Effector memory CD4-positive, alpha-beta T cell (primary cell): Measurements from ENCODE around the gene LEKR1.

Source experiments
- DNase-seq, 3 donors: peaks; one replicate each; pipeline ENCODE4 v3.0.0-alpha.2; 2020
- H3K27ac ChIP-seq: 2 replicates; pipeline ENCODE4 v1.7.0; 2013; ENCODE audit warnings: mild to moderate bottlenecking, low read length, moderate library complexity; ENCODE audit not compliant: insufficient read depth, poor library complexity, severe bottlenecking
- H3K27me3 ChIP-seq: replicated peaks from 2 replicates; pipeline ENCODE4 v1.7.0; 2013; ENCODE audit warnings: mild to moderate bottlenecking, low read length; ENCODE audit not compliant: insufficient read depth, control insufficient read depth, poor library complexity, severe bottlenecking
- H3K36me3 ChIP-seq: 2 replicates; pipeline ENCODE4 v1.7.0; 2013; ENCODE audit warnings: mild to moderate bottlenecking, low read length, moderate library complexity; ENCODE audit not compliant: control insufficient read depth, insufficient read depth
- H3K4me1 ChIP-seq: 2 replicates; pipeline ENCODE4 v1.7.0; 2013; ENCODE audit warnings: low read length, mild to moderate bottlenecking; ENCODE audit not compliant: control insufficient read depth, insufficient read depth, poor library complexity, severe bottlenecking
- H3K4me3 ChIP-seq: 2 replicates; pipeline ENCODE4 v1.7.0; 2013; ENCODE audit warnings: low read length, low read depth, mild to moderate bottlenecking; ENCODE audit not compliant: insufficient read depth, poor library complexity, severe bottlenecking
- H3K9me3 ChIP-seq: 2 replicates; pipeline ENCODE4 v1.7.0; 2013; ENCODE audit warnings: mild to moderate bottlenecking, low read length, moderate library complexity; ENCODE audit not compliant: control insufficient read depth

The LEKR1 gene

GRCh38 chr3:156987946-156988345, 161.8 kb downstream of the LEKR1 start:
- Histone ChIP-seq H3K36me3 (no peaks in the 10 kb centered on the region), H3K27ac (no peak overlapping the region), H3K9me3 (no peaks in the 10 kb centered on the region), H3K4me1 (no peaks in the 10 kb centered on the region), H3K27me3 (no peaks in the 10 kb centered on the region), H3K4me3 (no peak overlapping the region)
- DNase-seq: no peak

DNA sequence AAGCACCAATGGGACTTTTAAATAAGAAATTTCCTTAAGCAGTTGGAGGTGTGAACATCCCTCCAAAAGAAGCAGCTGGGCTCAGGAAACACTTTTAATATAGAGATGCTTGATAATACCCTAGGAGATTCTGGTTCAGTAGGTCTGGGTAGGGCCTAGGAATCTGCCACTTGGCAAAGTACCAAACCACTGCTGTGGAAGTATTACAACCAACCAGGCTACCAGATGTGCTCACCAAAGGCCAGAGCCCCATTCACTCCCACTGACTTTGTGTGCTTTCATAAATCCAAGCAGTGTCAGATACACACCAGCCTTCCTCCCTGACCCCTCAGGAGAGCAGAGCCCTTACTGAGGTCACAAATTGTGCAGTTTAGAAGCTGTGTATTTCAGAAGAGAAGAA, 171.2 kb downstream of the LEKR1 start:
- no peaks in the 10 kb centered on the region for H3K27me3 ChIP-seq
- H3K36me3 ChIP-seq: no peaks in the 10 kb centered on the region
- no peaks in the 10 kb centered on the region for H3K9me3 ChIP-seq
- no peak overlapping the region for H3K27ac ChIP-seq
- no peak for DNase-seq
- no peak overlapping the region for H3K4me3 ChIP-seq
- H3K4me1 ChIP-seq: no peaks in the 10 kb centered on the region

GRCh38 chr3:157001221-157001957, 175.2 kb downstream of the LEKR1 start:
- H3K27ac ChIP-seq: no peak overlapping the region
- H3K4me3 ChIP-seq: no peak overlapping the region
- no peaks in the 10 kb centered on the region for H3K36me3 ChIP-seq
- no peaks in the 10 kb centered on the region for H3K27me3 ChIP-seq
- no peaks in the 10 kb centered on the region for H3K4me1 ChIP-seq
- DNase-seq: no peak
- H3K9me3 ChIP-seq: no peaks in the 10 kb centered on the region

- DNase-seq: no peak
- H3K4me1 ChIP-seq: no peaks in the 10 kb centered on the region
- H3K36me3 ChIP-seq: no peaks in the 10 kb centered on the region
- no peak overlapping the region for H3K4me3 ChIP-seq
- no peaks in the 10 kb centered on the region for H3K27me3 ChIP-seq
- no peaks in the 10 kb centered on the region for H3K9me3 ChIP-seq
- H3K27ac ChIP-seq: no peak overlapping the region
These were observed 195.5 kb downstream of the LEKR1 start for GRCh38 chr3:157021679-157022078.

DNA sequence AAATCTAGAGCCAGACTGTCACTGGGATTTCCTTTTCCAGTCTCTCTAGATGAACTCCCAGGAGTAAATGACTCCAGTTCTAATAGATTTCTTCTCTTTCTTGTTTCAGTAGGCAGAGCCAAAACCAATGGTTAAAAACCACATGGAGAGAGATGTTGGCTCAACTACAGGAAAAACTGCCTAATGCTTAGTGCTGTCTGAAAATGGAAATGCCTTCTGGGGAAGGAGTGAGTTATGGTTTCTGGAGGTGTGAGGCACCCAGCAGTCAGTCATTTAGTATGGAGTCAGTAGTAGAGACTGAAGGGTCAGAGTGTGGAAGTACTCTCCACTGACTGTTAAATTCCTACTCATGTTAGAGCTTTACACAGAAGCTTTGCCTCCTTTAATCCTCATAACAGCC, 197.1 kb downstream of the LEKR1 start:
- Histone ChIP-seq H3K27ac (no peak overlapping the region), H3K4me3 (no peak overlapping the region), H3K36me3 (no peaks in the 10 kb centered on the region), H3K4me1 (no peaks in the 10 kb centered on the region), H3K9me3 (no peaks in the 10 kb centered on the region), H3K27me3 (no peaks in the 10 kb centered on the region)
- no peak for DNase-seq

DNA sequence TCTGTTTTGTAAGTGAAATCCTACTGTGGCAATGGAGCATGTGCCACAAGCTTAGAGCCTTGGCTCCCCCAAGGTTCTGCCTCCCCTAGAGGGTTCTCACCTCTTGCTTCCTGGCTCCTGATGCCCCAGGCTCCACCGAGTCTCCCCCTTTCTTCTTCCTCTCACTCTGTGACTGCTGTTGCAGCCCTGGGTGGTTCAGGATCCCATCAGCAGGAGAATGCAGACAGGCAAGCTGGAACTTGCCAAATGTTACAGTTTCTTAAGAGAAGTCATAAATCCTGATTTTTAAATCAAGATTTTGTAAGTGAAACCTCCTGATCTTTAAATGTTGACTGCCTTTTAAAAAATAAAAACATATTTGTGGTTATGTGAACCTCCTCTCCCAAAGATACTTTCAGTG, 199.9 kb downstream of the LEKR1 start:
- no peak for DNase-seq
- H3K27ac ChIP-seq: no peak overlapping the region
- no peaks in the 10 kb centered on the region for H3K9me3 ChIP-seq
- no peaks in the 10 kb centered on the region for H3K36me3 ChIP-seq
- H3K4me1 ChIP-seq: no peaks in the 10 kb centered on the region
- H3K27me3 ChIP-seq: no peaks in the 10 kb centered on the region
- H3K4me3 ChIP-seq: no peak overlapping the region

- Histone ChIP-seq H3K4me1 (no peaks in the 10 kb centered on the region), H3K4me3 (no peak overlapping the region), H3K36me3 (no peaks in the 10 kb centered on the region), H3K27ac (no peak overlapping the region), H3K27me3 (no peaks in the 10 kb centered on the region), H3K9me3 (no peaks in the 10 kb centered on the region)
- no peak for DNase-seq
These were observed 201.9 kb downstream of the LEKR1 start for GRCh38 chr3:157027861-157028745.

- no peaks in the 10 kb centered on the region for H3K27me3 ChIP-seq
- no peaks in the 10 kb centered on the region for H3K4me1 ChIP-seq
- no peaks in the 10 kb centered on the region for H3K9me3 ChIP-seq
- no peak overlapping the region for H3K4me3 ChIP-seq
- H3K36me3 ChIP-seq: no peaks in the 10 kb centered on the region
- no peak for DNase-seq
- H3K27ac ChIP-seq: no peak overlapping the region
These were observed 203.2 kb downstream of the LEKR1 start for GRCh38 chr3:157029365-157029790.

DNA sequence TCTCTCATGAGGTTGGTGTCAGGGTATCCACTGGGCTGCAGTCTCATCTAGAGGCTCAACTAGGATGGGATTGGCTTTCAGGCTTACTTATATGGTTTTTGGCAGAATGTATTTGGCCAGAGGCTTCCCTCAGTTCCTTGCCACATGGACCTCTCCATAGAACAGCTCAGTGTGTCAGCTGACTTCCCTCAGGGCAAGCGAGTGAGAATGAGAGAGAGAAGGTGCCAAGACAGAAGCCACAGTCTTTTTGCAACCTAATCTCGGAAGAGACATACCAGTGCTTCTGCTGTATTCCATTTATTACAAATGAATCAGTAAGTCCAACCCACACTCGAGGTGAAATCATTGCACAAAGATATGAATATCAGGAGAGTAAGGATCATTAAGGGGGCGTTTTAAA, 204.6 kb downstream of the LEKR1 start:
- H3K36me3 ChIP-seq: no peaks in the 10 kb centered on the region
- H3K27me3 ChIP-seq: no peaks in the 10 kb centered on the region
- DNase-seq: no peak
- H3K4me3 ChIP-seq: no peak overlapping the region
- no peaks in the 10 kb centered on the region for H3K4me1 ChIP-seq
- H3K9me3 ChIP-seq: no peaks in the 10 kb centered on the region
- no peak overlapping the region for H3K27ac ChIP-seq

GRCh38 chr3:157033001-157033400, 206.8 kb downstream of the LEKR1 start:
- no peaks in the 10 kb centered on the region for H3K36me3 ChIP-seq
- no peaks in the 10 kb centered on the region for H3K27me3 ChIP-seq
- H3K4me1 ChIP-seq: no peaks in the 10 kb centered on the region
- DNase-seq: no peak
- H3K4me3 ChIP-seq: no peak overlapping the region
- no peak overlapping the region for H3K27ac ChIP-seq
- H3K9me3 ChIP-seq: no peaks in the 10 kb centered on the region
